ENCODE measurements around the gene KLF4. TPM values are rescaled to one million over a fixed set of nuclear protein-coding genes. Genes with fewer than 3 reads are reported as not detected.
"Not testable (repeated sequence)": the region's sequence is repeated elsewhere in the genome, so short reads cannot be mapped to it uniquely, and the experiment has no call there.

The KLF4 gene
- total and polyA plus RNA-seq, 8 donors = 12.3 to 89.6 (median 53.3) TPM

DNA sequence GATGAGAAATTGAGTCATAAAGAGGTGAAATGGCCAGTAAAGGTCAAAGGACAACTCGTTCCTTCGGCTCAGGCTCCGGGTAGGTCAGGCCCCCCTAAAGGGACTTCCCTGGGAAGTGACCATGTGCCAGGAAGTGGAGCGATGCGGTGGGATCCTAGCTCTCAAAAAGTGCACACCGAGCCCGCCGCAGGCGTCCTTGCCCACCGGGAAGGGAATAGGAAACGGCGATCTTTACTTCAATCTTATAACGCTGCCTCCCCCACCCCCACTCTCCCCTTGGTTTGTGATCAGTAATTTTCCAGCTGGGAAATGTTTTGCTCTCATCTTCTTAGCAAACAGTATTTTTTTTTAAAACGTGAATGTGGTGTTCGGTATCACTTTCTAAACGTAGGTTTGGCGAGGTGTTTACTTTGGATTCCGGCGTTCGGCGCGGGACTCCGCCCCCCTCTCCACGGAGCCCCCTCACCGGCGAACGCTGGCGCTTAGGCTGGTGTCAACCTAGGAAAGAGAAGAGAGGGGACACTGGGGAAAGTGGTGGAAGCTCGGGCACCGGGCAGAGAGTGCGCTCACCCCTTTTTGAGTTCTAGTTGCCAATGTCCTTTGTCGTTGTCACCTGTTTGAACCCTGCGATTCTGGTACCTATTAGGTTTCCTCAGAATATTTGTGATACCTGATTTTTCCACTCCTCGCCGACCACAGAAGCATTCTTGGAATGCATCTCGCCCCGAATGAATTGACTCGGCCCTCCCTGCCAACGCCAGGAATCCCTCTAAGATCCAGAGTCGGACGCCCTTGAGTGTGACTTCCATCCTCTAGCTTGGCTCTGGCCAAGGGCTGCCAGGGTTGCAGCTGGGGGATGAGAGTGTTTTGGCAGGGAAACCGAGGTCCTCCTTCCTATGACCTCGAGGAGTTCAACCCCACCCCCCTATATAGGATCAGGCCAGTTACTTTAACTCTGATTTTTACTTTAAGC, 1.8 kb upstream of the KLF4 start:
- Histone ChIP-seq H3K4me1 (peaks cover 10 to 36% of the 10 kb centered on the region in 2 donors), H3K27ac (peak overlapping the region in 1 of 2 donors; percentile 96), H3K4me3 (peak overlapping the region; percentile 41 to 59), H3K27me3 (peaks cover 0 to 63% of the 10 kb centered on the region in 2 donors), H3K36me3 (peaks cover 0 to 8% of the 10 kb centered on the region in 2 donors), H3K9me3 (no peaks in the 10 kb centered on the region)
- intact Hi-C loops (cut with DNase I) = no loop called here
- DNase-seq (peak in 3 of 4 donors; percentile 49 to 60 (median 56)), ATAC-seq (no peak)
- TF ChIP-seq, protein P1, sequence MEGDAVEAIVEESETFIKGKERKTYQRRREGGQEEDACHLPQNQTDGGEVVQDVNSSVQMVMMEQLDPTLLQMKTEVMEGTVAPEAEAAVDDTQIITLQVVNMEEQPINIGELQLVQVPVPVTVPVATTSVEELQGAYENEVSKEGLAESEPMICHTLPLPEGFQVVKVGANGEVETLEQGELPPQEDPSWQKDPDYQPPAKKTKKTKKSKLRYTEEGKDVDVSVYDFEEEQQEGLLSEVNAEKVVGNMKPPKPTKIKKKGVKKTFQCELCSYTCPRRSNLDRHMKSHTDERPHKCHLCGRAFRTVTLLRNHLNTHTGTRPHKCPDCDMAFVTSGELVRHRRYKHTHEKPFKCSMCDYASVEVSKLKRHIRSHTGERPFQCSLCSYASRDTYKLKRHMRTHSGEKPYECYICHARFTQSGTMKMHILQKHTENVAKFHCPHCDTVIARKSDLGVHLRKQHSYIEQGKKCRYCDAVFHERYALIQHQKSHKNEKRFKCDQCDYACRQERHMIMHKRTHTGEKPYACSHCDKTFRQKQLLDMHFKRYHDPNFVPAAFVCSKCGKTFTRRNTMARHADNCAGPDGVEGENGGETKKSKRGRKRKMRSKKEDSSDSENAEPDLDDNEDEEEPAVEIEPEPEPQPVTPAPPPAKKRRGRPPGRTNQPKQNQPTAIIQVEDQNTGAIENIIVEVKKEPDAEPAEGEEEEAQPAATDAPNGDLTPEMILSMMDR (IDR thresholded peaks at IDR 0.05) = no peak

DNA sequence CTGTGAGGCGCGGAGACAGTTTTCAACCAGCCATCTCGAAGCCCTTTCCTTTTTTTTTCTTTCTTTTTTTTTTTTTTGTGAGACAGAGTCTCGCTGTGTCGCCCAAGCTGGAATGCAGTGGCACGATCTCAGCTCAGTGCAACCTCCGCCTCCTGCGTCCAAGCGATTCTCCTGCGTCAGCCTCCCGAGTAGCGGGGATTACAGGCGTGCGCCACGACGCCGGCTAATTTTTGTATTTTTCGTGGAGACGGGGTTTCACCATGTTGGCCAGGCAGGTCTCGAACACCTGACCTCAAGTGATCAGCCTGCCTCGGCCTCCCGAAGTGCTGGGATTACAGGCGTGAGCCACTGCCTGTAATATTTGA, 1.0 kb upstream of the KLF4 start:
- Histone ChIP-seq H3K27me3 (peaks cover 0 to 63% of the 10 kb centered on the region in 2 donors), H3K4me1 (peaks cover 10 to 39% of the 10 kb centered on the region in 2 donors), H3K36me3 (peaks cover 0 to 13% of the 10 kb centered on the region in 2 donors), H3K27ac (peak overlapping the region; percentile 89 to 96), H3K4me3 (peak overlapping the region; percentile 41 to 59)
- H3K9me3 ChIP-seq; intact Hi-C loops (cut with DNase I): not testable (repeated sequence)
- ATAC-seq (peak; percentile 0), DNase-seq (peak in 1 of 4 donors; percentile 56)

DNA sequence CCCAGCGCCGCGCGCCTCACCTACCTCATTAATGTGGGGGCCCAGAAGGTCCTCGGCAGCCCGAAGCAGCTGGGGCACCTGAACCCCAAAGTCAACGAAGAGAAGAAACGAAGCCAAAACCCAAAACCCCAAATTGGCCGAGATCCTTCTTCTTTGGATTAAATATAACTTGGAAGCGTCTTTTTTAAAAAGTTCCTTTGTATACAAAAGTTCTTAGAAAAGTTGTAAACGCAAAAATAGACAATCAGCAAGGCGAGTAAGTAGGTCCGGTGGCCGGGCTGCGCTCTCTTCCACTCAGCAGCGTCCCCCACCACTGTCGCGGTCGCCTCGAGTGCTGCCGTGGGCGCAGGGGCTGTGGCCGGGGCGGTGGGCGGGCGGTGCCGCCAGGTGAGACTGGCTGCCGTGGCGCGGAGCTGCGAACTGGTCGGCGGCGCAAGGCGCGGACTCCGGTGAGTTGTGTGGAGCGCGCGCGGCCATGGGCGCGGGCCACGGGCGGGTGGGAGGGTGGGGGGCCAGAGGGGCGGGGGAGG, 360 bp downstream of the KLF4 start:
- peaks cover 0 to 26% of the 10 kb centered on the region in 2 donors for H3K36me3 ChIP-seq
- intact Hi-C loops (cut with DNase I) = loop anchor here in 1 of 2 donors (5.0 kb wide), 1 partner anchor 148 kb away; no protein-coding TSS in a partner anchor

DNA sequence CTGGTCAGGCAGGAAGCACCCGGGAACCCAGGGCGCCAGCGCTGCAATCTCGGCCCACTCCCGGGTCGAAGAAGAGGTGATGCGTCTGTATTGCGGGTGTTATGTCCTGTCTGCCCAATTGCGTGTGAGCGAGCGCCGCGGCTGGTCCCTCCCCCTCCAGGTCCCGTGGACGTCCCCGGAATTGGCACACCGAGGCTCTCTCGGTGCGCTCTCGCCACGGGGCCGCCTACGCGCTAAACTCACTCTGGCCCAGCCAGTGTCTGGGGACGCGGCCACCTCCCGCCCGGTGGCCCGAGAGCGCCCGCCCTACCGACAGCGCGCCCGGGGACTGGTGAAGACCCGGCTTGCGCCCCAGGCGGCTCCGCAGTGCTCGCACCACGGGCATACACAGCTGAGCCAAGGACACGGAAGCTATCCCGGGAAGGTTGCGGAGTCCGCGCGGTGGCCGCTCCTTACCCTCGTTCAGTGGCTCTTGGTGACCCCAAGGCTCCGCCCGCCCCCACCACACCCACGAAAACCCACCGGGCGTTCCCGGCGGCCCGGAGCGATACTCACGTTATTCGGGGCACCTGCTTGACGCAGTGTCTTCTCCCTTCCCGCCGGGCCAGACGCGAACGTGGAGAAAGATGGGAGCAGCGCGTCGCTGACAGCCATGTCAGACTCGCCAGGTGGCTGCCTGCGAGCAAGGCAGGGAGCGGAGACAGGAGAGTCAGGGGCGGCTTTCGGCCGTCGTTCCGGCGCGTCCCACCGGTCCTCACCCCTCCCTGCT, 1.0 kb downstream of the KLF4 start:
- H3K4me3 ChIP-seq = peak overlapping the region; percentile 59 to 85
- H3K9me3 ChIP-seq = no peaks in the 10 kb centered on the region
- peaks cover 0 to 26% of the 10 kb centered on the region in 2 donors for H3K36me3 ChIP-seq
- TF ChIP-seq, protein P1 (IDR thresholded peaks at IDR 0.05) = no peak
- ATAC-seq (peak; percentile 45), DNase-seq (peak; percentile 64 to 90 (median 79))
- peak overlapping the region; percentile 88 to 96 for H3K27ac ChIP-seq
- intact Hi-C loops (cut with DNase I) = loop anchor here in 1 of 2 donors (5.0 kb wide), 1 partner anchor 149 kb away; no protein-coding TSS in a partner anchor
- peaks cover 0 to 57% of the 10 kb centered on the region in 2 donors for H3K27me3 ChIP-seq
- peaks cover 10 to 50% of the 10 kb centered on the region in 2 donors for H3K4me1 ChIP-seq

More for the DNA sequence above, 360 bp downstream of the KLF4 start:
- peak overlapping the region; percentile 88 to 96 for H3K27ac ChIP-seq
- TF ChIP-seq, protein P1 (IDR thresholded peaks at IDR 0.05) = no peak
- H3K27me3 ChIP-seq = peaks cover 0 to 57% of the 10 kb centered on the region in 2 donors
- DNase-seq (peak in 2 of 4 donors; percentile 47 to 52), ATAC-seq (peak; percentile 32)
- peak overlapping the region; percentile 59 to 85 for H3K4me3 ChIP-seq
- H3K4me1 ChIP-seq = peaks cover 10 to 47% of the 10 kb centered on the region in 2 donors
- no peaks in the 10 kb centered on the region for H3K9me3 ChIP-seq

Measured in left lung (tissue), 10 donors.